ENCODE data around the gene APLP2. TPM values are rescaled to one million over a fixed set of nuclear protein-coding genes. Genes with fewer than 3 reads are reported as not detected.

APLP2 gene
- total and polyA plus RNA-seq, 2 of the 4 experiments (the other 2 are of a cell fraction), result 127 to 235 TPM

- H3K4me1 ChIP-seq (ENCODE audit: control insufficient read depth, insufficient read depth, low read length), result peaks cover 4% of the 10 kb centered on the region; the same call in 1 of the 2 replicates
- no peaks in the 10 kb centered on the region for H3K9me3 ChIP-seq (ENCODE audit: control insufficient read depth, insufficient read depth, low read length)
- H3K4ac ChIP-seq (ENCODE audit: low read depth, low read length), result peak overlapping the region; percentile 29; the same call in 1 of the 2 replicates
- H3K9ac ChIP-seq (ENCODE audit: low read depth, low read length), result peak overlapping the region; percentile 98
- H2BK120ac ChIP-seq (ENCODE audit: low read depth, low read length), result no peak overlapping the region
- in situ Hi-C loops (cut with MboI; ENCODE audit: low sequenced_read_pairs) (no loop called here), dilution Hi-C loops (cut with HindIII; ENCODE audit: low sequenced_read_pairs, unreplicated experiment) (no loop called here), intact Hi-C loops (cut with micrococcal nuclease) (no loop called here)
- no peak overlapping the region for H3K18ac ChIP-seq (ENCODE audit: low read depth, low read length)
- H3K56ac ChIP-seq (ENCODE audit: extremely low read depth, insufficient read depth, low read length), result no peak overlapping the region
- H3K4me2 ChIP-seq (ENCODE audit: low read depth, low read length), result peak overlapping the region; percentile 94
- peak overlapping the region; percentile 88; the same call in 1 of the 2 replicates for H3K23ac ChIP-seq (ENCODE audit: low read depth, low read length)
- H4K8ac ChIP-seq (ENCODE audit: low read depth in 2 of 2, low read length in 2 of 2), result no peak overlapping the region
- BruUV-seq (replicated peaks), result no TSS peak
- ATAC-seq (ENCODE audit: low read depth) (peak; percentile 21), DNase-seq (peak; percentile 13)
- H2BK15ac ChIP-seq (ENCODE audit: low read depth, low read length), result no peak overlapping the region
- H2AK9ac ChIP-seq (replicated peaks; ENCODE audit: low read depth, low read length, poor library complexity), result peak overlapping the region; percentile 89
- peaks cover 6% of the 10 kb centered on the region; the same call in 1 of the 2 replicates for H3K9me1 ChIP-seq (ENCODE audit: insufficient read depth, low read length)
- peak overlapping the region; percentile 73 for H3K27ac ChIP-seq (ENCODE audit: insufficient read depth, low read length)
- H2AK5ac ChIP-seq (ENCODE audit: low read depth, low read length), result no peak overlapping the region
- H3K79me1 ChIP-seq (ENCODE audit: low read depth in 1 of 2, low read length in 2 of 2), result peaks cover 12 to 27% of the 10 kb centered on the region in 2 experiments
- ChIA-PET POLR2A (ENCODE audit: unreplicated experiment) (no interaction called here), CTCF (interaction anchor here (0.8 to 1.5 kb wide), 2 partner anchors 62 to 147 kb away, joined by 3 to 10 read pairs; no protein-coding TSS in a partner anchor)
- H4K91ac ChIP-seq (ENCODE audit: insufficient read depth, low read depth, low read length), result 0 out of 2 replicates have a peak overlapping the region, but pooled peaks have one; percentile 40
- H3K36me3 ChIP-seq (ENCODE audit: control insufficient read depth, insufficient read depth, low read length), result no peaks in the 10 kb centered on the region
- peak overlapping the region; percentile 34 for H2BK5ac ChIP-seq (ENCODE audit: low read depth, low read length, poor library complexity, severe bottlenecking)
- no peaks in the 10 kb centered on the region for H3K27me3 ChIP-seq (ENCODE audit: control insufficient read depth, insufficient read depth, low read length)
- peaks cover 21% of the 10 kb centered on the region for H4K20me1 ChIP-seq (ENCODE audit: insufficient read depth, low read length)
- 0% methylated on average over 19 of the region's 100 CpGs; no CpG with 5 or more reads in 1 of the 2 experiments for WGBS, 2 experiments (ENCODE audit: extremely low coverage in 2 of 2, insufficient read length in 1 of 2)
- TF ChIP-seq CEBPB (IDR thresholded peaks at IDR 0.05; ENCODE audit: low read depth, low read length) (no peak), USF2 (IDR thresholded peaks at IDR 0.05; ENCODE audit: low read depth, low read length) (no peak), RAD21 (IDR thresholded peaks at IDR 0.05; ENCODE audit: low read length) (no peak), BHLHE40 (IDR thresholded peaks at IDR 0.05; ENCODE audit: low read depth, low read length) (no peak), RCOR1 (IDR thresholded peaks at IDR 0.05; ENCODE audit: insufficient replicate concordance, low read length) (no peak), CTCF (conservative IDR thresholded peaks at IDR 0.05; ENCODE audit: low read depth, low read length) (0 out of 2 replicates have a peak, but pooled peaks have one; percentile 17), POLR2A (IDR thresholded peaks at IDR 0.05; ENCODE audit: low read depth, low read length) (no peak), SMC3 (IDR thresholded peaks at IDR 0.05; ENCODE audit: low read depth, low read length) (0 out of 2 replicates have a peak, but pooled peaks have one; percentile 10), MXI1 (IDR thresholded peaks at IDR 0.05; ENCODE audit: borderline replicate concordance, low read depth, low read length) (no peak)
- H4K5ac ChIP-seq (ENCODE audit: low read depth, low read length), result no peak overlapping the region
- H3K14ac ChIP-seq (replicated peaks; ENCODE audit: low read depth, low read length), result peak overlapping the region; percentile 85
- H3K4me3 ChIP-seq (ENCODE audit: insufficient read depth, low read depth, low read length), result peak overlapping the region; percentile 90
- no peak overlapping the region for H2BK20ac ChIP-seq (ENCODE audit: low read depth, low read length)
- H2AFZ ChIP-seq (replicated peaks; ENCODE audit: low read length, poor library complexity), result peak overlapping the region; percentile 92
Measured at GRCh38 chr11:130070109-130070845, 583 bp downstream of the APLP2 start.
